Nephron progenitor cell (in vitro differentiated cells): ENCODE measurements around the gene ZNF48.
A peak's percentile ranks its signal among the peaks of the same experiment; 100 is the strongest.

ENCODE experiments used
- DNase-seq: peaks from one replicate; pipeline ENCODE4 v3.0.0; 2021
- H3K27ac Mint-ChIP-seq: 2 replicates; pipeline ENCODE4 v1.8.0; 2021; ENCODE audit warnings: mild to moderate bottlenecking, moderate library complexity, mixed read lengths
- H3K27me3 Mint-ChIP-seq: 2 replicates; pipeline ENCODE4 v1.8.0; 2021; ENCODE audit warnings: mild to moderate bottlenecking, low read depth, mixed read lengths; ENCODE audit not compliant: poor library complexity
- H3K36me3 Mint-ChIP-seq: 2 replicates; pipeline ENCODE4 v1.8.0; 2021; ENCODE audit warnings: low read depth, mixed read lengths
- H3K4me1 Mint-ChIP-seq: 2 replicates; pipeline ENCODE4 v1.8.0; 2021; ENCODE audit warnings: mixed read lengths
- H3K4me3 Mint-ChIP-seq: 2 replicates; pipeline ENCODE4 v1.8.0; 2021; ENCODE audit warnings: mild to moderate bottlenecking, moderate library complexity, mixed read lengths
- H3K9me3 Mint-ChIP-seq: 2 replicates; pipeline ENCODE4 v1.8.0; 2021; ENCODE audit warnings: mild to moderate bottlenecking, moderate library complexity, mixed read lengths
- TF ChIP-seq, protein P1 (sequence below): fragments of 200-600 bp; sonication (generic); IDR thresholded peaks from 2 replicates; pipeline ENCODE4 v1.5.0; 2021; ENCODE audit warnings: antibody characterized with exemption

The ZNF48 gene

DNA sequence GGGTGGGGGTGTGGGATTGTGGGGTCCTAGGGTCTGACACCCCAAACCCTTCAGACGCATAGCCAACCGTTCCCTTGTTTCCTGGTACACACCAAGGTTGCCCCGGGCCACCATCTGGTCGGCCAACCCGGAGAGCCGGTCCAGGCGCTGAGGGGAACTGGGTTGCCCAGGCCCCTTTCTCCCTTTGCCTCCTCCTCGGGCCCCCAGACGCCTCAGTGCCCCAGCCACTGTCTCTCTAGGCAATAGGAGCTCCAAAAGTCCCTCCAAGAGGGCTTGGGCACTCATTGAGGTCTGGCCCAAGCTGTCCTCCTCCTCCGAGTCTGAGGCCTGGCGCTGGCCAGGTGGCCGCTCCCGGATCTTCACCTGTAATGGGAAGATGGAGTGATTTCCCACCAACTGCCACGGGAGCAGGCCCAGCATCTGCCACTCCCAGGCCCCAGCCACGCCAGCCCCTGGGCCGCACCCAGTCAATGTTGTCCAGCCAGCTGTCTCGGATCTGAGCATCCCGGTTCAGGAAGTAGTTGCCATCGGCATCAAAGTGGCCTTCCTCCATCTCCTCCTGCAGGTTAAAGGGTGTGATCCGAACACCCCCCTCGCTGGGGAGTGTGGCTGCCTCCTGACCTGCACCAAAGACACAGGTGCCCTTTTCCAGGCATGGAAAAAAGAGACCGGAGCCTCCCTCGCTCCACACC is 41.6 kb upstream of the ZNF48 start:
- H3K27me3 Mint-ChIP-seq = peaks cover 6% of the 10 kb centered on the region
- DNase-seq = no peak
- no peaks in the 10 kb centered on the region for H3K9me3 Mint-ChIP-seq
- H3K27ac Mint-ChIP-seq = no peak overlapping the region
- H3K4me3 Mint-ChIP-seq = peak overlapping the region; percentile 97
- peaks cover 58% of the 10 kb centered on the region for H3K36me3 Mint-ChIP-seq
- peaks cover 54% of the 10 kb centered on the region for H3K4me1 Mint-ChIP-seq
- TF ChIP-seq, protein P1, sequence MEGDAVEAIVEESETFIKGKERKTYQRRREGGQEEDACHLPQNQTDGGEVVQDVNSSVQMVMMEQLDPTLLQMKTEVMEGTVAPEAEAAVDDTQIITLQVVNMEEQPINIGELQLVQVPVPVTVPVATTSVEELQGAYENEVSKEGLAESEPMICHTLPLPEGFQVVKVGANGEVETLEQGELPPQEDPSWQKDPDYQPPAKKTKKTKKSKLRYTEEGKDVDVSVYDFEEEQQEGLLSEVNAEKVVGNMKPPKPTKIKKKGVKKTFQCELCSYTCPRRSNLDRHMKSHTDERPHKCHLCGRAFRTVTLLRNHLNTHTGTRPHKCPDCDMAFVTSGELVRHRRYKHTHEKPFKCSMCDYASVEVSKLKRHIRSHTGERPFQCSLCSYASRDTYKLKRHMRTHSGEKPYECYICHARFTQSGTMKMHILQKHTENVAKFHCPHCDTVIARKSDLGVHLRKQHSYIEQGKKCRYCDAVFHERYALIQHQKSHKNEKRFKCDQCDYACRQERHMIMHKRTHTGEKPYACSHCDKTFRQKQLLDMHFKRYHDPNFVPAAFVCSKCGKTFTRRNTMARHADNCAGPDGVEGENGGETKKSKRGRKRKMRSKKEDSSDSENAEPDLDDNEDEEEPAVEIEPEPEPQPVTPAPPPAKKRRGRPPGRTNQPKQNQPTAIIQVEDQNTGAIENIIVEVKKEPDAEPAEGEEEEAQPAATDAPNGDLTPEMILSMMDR = no peak

DNA sequence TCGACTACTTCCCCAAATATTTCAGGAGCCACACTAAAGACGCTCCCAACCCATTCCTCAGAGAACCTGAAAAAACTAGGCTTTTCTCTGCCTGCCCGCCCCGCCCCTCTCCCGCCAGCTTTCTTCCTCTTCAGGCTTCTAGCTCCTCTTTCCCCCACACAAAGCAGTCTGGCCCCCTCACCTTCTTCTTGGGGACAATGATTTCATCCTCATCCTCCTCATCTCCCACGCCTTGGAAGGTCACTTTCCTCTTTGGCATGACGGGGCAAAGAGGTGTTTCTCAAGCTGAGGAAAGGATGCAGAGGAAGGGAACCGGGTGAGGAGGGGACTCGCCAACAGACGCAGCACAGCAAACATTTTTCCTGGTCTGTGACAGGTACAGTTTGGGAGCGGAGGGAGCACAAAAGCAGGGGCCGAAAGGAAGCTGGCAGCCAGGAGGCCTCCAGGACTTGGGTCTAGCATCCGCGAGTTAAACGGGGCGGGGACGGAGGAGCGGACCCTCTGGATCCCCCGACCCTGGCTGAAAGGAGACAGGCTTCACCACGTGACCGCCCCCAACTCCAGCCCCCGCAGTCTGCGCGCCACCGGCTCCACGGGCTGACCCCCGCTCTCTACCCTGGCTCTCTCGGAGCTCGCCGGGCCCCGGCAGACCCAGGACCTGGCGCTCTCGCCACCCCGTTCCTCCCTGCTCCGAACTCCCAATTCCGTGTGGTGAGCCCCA is 40.6 kb upstream of the ZNF48 start:
- Mint-ChIP-seq H3K4me3 (peak overlapping the region; percentile 97), H3K4me1 (peaks cover 51% of the 10 kb centered on the region), H3K27ac (peak overlapping the region; percentile 100), H3K9me3 (no peaks in the 10 kb centered on the region), H3K27me3 (peaks cover 6% of the 10 kb centered on the region), H3K36me3 (peaks cover 52% of the 10 kb centered on the region)
- peak; percentile 71 for DNase-seq
- TF ChIP-seq, protein P1 = no peak

DNA sequence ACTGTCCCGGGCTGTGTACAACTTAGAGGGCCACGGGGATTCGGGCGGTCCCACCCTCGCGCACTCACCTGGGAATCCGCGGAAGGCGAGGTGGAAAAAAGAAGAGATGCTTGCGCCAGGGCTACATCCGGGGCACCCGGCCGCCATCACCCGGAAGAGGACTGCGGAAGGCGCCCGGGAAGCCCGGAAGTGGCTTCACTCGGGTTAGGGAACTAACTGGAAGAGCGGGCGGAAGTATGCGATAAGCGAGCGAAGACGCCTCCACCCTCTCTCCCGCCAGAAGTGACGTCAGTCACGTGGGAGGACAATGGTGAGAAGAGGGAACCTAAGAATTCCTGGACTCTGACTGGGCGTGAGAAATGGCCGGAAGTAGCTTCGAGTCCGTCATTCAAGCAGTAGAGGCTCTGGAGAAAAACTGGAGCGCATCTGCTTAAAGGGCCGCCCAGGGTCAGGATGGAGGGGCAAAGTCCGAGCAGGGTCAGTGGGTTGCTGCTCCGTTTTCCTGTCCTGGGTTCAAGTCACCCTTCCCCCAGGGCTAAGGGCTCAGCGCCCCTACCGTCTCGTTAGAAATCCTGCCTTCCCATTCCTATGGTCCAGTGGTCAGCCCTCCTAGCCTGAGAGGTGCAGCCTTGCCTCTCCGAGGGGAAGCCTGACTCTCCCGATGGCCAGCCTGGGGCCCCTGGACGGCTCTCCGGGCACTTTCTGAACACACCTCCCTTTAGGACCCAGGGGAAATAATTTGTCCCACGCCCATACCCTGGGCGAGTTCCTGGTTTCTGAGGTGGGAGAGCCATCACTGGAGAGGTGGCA is 39.9 kb upstream of the ZNF48 start, which contains the start of gene CD2BP2:
TSS of gene CD2BP2 (minus strand) at position 165 of the 810 bp plus-strand sequence. CDS start 627 bp downstream, outside the sequence.
- H3K4me1 Mint-ChIP-seq = peaks cover 53% of the 10 kb centered on the region
- H3K9me3 Mint-ChIP-seq = no peaks in the 10 kb centered on the region
- peak within 1 kb of the TSS; percentile 100 for H3K27ac Mint-ChIP-seq
- TF ChIP-seq, protein P1 = no peak
- H3K4me3 Mint-ChIP-seq = peak within 1 kb of the TSS; percentile 97
- DNase-seq = peak; percentile 90
- H3K27me3 Mint-ChIP-seq = peaks cover 6% of the 10 kb centered on the region
- H3K36me3 Mint-ChIP-seq = peaks cover 44% of the 10 kb centered on the region

DNA sequence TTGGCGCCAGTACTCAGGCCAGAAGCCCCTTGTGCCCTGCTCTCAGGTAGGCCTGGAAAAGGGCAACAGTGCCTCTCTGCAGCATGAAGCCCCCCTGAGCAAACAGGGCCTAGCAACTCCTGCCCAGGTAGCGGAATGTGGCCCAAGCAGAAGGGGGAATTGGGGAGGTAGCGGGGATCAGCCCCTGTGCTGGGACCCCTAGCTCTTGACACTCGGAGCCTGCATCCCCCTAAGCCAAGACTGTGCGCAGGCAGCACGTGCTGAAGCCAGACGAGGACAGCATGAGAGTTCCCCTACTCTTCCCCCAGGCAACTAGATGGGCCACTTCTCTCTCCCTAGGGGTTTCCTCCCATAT is 39.3 kb upstream of the ZNF48 start:
- Mint-ChIP-seq H3K27me3 (peaks cover 6% of the 10 kb centered on the region), H3K4me1 (peaks cover 59% of the 10 kb centered on the region), H3K9me3 (no peaks in the 10 kb centered on the region), H3K27ac (peak overlapping the region; percentile 100), H3K36me3 (peaks cover 38% of the 10 kb centered on the region), H3K4me3 (peak overlapping the region; percentile 97)
- no peak for DNase-seq
- TF ChIP-seq, protein P1 = no peak

DNA sequence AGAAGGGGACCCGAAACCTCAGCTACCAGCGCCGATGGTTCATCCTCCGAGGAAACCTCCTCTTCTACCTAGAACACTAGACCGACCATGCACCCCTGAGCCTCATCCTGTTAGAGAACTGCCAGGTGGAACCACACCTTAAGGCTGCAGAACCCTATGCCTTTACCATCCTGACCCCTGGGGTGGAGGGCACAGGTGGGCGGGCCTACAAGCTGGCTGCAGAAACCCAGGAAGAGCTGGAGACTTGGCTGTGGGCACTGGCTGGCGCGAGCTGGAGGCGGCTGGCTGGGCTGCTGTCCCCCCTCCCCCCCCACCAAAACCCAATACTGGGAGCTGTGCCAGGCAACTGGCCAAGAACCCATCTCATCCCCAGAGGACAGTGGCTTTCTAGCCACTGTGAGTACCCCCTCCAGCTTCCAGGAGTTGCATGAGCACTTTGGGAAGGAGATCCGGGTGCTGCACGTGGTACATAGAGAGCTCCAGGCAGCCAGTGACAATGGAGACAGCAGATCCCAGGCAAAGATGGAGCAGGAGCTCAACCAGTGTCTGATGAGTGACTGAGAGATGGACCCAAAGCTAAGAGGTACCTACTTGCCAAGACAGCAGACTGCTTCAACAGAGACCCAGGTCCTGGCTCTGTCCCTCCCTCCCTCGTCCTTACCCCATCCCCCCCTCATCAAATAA is 38.7 kb upstream of the ZNF48 start:
- TF ChIP-seq, protein P1 = no peak
- Mint-ChIP-seq H3K9me3 (no peaks in the 10 kb centered on the region), H3K27me3 (peaks cover 6% of the 10 kb centered on the region), H3K27ac (peak overlapping the region; percentile 100), H3K4me1 (peaks cover 64% of the 10 kb centered on the region), H3K36me3 (peaks cover 37% of the 10 kb centered on the region), H3K4me3 (peak overlapping the region; percentile 97)
- no peak for DNase-seq
